CD4-positive, alpha-beta T cell treated with Interleukin-17A for 1 hour (primary cell): ENCODE results near the gene SHPK.
"Not testable (repeated sequence)": the region's sequence is repeated elsewhere in the genome, so short reads cannot be mapped to it uniquely, and the experiment has no call there.

Source experiments
- DNase-seq: peaks from one replicate; pipeline ENCODE4 v3.0.0-alpha.2; 2020

Gene SHPK

GRCh38 chr17:3585826-3586225, 50.2 kb downstream of the SHPK start:
- no peak for DNase-seq

DNA sequence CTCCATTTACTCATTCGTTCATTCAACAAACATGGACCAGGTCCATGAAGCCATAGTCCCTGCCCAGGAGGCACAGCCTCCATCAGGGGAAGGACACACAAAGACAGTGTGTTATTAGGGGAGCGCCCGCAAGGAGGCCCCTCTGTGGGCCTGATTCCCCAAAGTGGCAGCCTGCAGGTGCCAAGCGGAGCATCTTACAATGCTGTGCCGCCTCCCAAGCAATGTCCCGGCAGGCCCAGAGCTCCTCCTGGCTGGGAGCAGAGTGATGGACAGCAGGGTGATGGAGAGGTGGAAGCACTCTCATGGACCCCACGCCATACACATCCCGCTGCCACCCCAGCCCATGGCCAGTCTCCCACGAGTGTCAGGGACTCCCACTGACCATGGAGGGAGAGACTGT, 52.6 kb downstream of the SHPK start:
- DNase-seq: no peak

GRCh38 chr17:3582915-3583314, 53.1 kb downstream of the SHPK start:
- DNase-seq: no peak

- not testable (repeated sequence) for DNase-seq
These were observed 57.4 kb downstream of the SHPK start for GRCh38 chr17:3578667-3579066.

DNA sequence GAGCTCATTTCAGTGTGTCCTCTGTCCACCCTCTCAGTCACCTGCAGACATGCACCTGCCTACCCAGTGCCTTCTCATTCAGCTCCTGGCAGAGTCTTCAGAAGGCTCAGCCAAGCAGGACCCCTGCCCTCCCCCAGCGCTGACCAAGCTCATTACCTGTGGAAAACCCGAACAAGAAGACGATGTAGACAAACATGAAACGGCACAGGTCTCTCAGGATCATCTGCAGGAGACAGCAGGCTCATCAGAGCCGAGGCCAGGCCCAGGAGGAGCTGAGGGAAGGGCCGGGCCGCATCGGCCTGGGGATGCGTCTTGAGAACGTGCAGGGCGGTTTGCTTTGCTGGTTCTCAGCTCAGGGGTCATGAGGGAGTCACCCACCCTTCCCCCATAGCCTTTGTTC, 59.1 kb downstream of the SHPK start:
- no peak for DNase-seq

GRCh38 chr17:3575511-3575910, 60.5 kb downstream of the SHPK start:
- DNase-seq: no peak

DNA sequence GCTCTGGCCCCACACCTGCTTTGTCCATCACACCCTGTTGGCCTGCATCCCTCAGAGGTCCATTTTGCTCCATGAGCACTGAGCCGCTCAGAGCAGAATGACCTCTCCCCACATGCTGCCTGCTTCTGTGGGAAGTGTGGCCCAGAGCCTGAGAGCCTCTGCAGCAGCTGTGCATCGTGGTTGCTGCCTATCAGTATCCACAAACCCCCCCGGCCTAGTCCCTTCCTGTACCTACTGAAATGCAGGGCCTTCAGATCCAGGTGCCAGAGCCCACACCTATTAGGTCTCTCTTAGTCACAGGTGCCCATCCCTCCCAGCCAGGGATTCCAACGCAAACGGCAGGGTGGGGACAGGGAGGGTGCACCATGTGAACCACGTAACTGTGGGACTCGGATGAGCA, 61.8 kb downstream of the SHPK start:
- no peak for DNase-seq

DNA sequence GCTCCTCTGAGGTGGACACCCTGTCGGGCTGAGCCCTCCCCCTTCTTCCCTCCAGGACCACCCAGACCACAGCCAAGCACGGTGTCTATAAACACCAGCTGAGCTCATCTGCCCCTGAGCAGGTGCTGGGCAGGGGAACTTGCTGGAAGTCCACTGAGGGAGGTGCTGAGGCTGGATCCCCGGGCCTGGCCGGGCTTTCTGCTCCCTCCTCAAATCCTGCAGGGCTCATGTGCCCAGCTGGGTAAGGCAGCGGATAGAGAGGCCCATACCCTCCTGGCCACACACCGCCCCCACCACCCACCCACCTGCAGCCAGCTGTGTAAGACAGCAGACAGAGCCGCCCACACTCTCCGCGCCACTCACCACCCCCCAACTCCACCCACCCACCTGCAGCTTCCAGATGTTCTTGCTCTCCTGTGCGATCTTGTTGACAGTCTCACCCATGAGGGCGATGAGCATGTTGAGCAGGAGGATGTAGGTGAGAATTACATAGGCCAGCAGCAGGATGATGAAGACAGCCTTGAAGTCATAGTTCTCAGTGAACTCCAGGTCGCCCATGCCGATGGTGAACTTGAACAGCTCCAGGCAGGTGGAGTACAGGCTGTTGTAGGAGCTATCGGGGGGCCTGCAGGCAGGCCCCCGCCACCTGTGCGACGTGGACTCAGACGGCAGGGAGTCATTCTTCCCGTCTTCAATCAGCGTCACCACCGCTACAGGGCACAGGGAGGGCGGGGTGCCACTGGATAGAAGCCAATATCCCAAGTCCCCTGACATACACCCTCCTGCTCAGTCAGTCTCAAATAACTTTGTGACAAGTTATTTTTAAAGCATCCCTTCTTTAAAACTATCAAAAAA, 62.6 kb downstream of the SHPK start:
- DNase-seq: no peak

DNA sequence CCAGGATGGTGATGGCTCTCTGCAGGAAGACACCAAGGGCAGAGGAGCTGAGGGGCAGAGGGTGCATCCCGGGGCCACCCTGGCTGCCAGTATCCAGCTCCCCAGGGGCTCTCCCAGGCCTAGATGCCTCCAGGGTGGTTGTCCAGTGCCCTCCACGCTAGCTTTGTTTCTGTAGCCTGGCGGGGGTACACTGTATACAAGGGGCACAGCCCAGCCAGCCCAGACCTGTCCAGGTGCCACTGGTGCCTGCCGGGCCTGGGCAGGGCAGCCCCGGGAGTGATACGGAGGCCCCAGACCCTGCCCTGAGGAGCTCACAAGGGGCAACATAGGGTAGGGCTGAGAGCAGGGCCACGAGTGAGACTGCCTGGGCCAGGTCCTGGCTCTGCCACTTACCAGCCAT, 63.8 kb downstream of the SHPK start:
- no peak for DNase-seq

- DNase-seq: no peak
These were observed 64.8 kb downstream of the SHPK start for GRCh38 chr17:3571043-3571900.

- no peak for DNase-seq
These were observed 66.4 kb downstream of the SHPK start for GRCh38 chr17:3569534-3570137.

DNA sequence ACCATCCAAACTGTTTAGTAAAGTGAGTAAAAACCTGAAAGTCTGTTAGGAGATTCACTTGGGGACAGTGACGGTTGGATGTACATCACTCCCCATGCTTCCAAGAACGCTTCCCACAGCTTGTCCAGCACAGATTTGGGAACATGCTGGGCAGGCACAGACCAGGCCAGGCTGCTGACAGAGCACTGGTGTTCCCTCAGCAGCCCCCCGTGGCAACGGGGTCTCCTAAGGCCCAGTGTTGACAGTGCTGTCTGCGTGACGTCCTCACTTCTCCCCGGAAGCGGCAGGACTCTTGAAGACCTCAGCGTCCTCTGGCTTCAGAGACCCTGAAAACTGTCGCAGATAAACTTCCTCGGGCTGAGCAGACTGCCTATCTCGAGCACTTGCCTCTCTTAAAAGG, 69.5 kb downstream of the SHPK start:
- no peak for DNase-seq

DNA sequence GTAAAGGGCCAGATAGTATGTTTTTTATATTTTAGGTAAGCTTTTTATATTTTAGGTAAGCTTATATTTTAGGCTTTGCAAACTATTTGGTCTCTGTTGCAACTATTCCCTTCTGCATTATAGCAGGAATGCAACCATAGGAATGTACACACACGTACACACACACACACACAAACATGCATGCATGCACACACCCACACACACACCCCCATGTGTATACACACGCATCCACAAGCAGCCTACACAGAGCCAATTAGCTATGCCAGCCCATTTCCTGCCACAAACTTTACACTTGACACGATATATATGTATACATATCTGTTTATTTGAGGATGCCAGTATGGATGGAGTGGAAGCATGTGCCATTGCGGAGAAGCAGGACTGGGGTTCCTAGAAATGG, 70.9 kb downstream of the SHPK start:
- DNase-seq: no peak

DNA sequence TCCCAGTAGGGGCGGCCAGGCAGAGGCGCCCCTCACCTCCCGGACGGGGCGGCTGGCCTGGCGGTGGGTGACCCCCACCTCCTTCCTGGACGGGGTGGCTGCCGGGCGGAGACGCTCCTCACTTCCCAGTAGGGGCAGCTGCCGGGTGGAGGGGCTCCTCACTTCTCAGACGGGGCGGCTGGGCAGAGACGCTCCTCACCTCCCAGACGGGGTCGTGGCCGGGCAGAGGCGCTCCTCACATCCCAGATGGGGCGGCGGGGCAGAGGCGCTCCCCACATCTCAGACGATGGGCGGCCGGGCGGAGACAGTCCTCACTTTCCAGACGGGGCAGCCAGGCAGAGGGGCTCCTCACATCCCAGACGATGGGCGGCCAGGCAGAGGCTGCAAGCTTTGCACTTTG, 71.8 kb downstream of the SHPK start:
- not testable (repeated sequence) for DNase-seq

DNA sequence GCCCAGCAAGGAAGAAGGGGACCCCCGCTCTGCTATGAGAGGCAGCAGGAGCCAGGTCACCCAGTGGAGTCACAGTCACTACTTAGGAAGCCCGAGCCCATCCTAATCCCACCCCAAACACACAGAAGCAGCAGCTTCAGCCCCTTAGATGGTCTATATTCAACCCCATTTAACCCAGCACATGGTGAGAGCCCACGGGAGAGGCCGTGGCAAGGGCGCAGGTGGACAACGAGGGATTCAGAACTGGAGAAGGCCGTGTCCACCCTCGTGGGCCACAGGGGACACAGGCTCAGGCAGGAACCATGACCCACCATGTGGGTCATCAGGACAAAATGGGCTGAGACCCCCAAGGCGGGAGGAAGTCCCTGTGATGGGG, 76.8 kb downstream of the SHPK start:
- no peak for DNase-seq

- peak; percentile 56 for DNase-seq
These were observed 77.3 kb downstream of the SHPK start for GRCh38 chr17:3558603-3559269.
